ENCODE results near the gene PAN2. TPM values are rescaled to one million over a fixed set of nuclear protein-coding genes. Genes with fewer than 3 reads are reported as not detected.
"Not testable (repeated sequence)": the region's sequence is repeated elsewhere in the genome, so short reads cannot be mapped to it uniquely, and the experiment has no call there.

Gene PAN2
- total RNA-seq, 1 donor from 2014 or later: 93.5 TPM

GRCh38 chr12:56324206-56324605, 9.6 kb downstream of the PAN2 start:
- DNase-seq: no peak
- ATAC-seq: no peak
- TF ChIP-seq CTCF (IDR thresholded peaks at IDR 0.05): no peak
- Histone ChIP-seq H3K9me3 (no peaks in the 10 kb centered on the region), H3K27ac (no peak overlapping the region), H3K4me3 (no peak overlapping the region), H3K4me1 (no peaks in the 10 kb centered on the region), H3K27me3 (ENCODE audit: low read depth) (no peaks in the 10 kb centered on the region), H3K36me3 (peaks cover 92% of the 10 kb centered on the region)
- intact Hi-C loops (cut with DNase I): no loop called here

GRCh38 chr12:56321610-56322009, 12.2 kb downstream of the PAN2 start:
- peaks cover 86% of the 10 kb centered on the region for H3K36me3 ChIP-seq
- DNase-seq; H3K9me3 ChIP-seq; H3K4me1 ChIP-seq; H3K27ac ChIP-seq; H3K27me3 ChIP-seq (ENCODE audit: low read depth); ATAC-seq; intact Hi-C loops (cut with DNase I); H3K4me3 ChIP-seq: not testable (repeated sequence)

DNA sequence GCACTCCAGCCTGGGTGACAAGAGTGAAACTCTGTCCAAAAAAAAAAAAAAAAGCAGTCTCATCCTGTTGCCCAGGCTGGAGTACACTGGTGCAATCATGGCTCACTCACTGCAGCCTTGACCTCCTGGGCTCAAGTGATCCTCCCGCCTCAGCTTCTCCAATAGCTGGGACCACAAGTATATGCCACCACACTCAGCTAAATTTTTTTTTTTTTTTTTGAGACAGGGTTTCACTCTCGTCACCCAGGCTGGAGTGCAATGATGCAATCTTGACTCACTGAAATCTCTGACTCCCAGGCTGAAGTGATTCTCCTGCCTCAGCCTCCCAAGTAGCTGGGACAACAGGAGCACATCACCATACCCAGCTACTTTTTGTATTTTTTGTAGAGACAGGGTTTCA, 12.8 kb downstream of the PAN2 start:
- ATAC-seq (no peak), DNase-seq (no peak)
- Histone ChIP-seq H3K4me3 (no peak overlapping the region), H3K27me3 (ENCODE audit: low read depth) (no peaks in the 10 kb centered on the region), H3K9me3 (no peaks in the 10 kb centered on the region), H3K36me3 (peaks cover 81% of the 10 kb centered on the region), H3K27ac (no peak overlapping the region), H3K4me1 (peaks cover 5% of the 10 kb centered on the region)
- intact Hi-C loops (cut with DNase I): no loop called here
- no peak for TF ChIP-seq CTCF (IDR thresholded peaks at IDR 0.05)

- DNase-seq (no peak), ATAC-seq (no peak)
- Histone ChIP-seq H3K36me3 (peaks cover 63% of the 10 kb centered on the region), H3K4me3 (no peak overlapping the region), H3K4me1 (peaks cover 15% of the 10 kb centered on the region), H3K27ac (no peak overlapping the region), H3K27me3 (ENCODE audit: low read depth) (no peaks in the 10 kb centered on the region), H3K9me3 (no peaks in the 10 kb centered on the region)
- intact Hi-C loops (cut with DNase I): no loop called here
- TF ChIP-seq CTCF (IDR thresholded peaks at IDR 0.05): no peak
These were observed 16.1 kb downstream of the PAN2 start for GRCh38 chr12:56317675-56318074.

DNA sequence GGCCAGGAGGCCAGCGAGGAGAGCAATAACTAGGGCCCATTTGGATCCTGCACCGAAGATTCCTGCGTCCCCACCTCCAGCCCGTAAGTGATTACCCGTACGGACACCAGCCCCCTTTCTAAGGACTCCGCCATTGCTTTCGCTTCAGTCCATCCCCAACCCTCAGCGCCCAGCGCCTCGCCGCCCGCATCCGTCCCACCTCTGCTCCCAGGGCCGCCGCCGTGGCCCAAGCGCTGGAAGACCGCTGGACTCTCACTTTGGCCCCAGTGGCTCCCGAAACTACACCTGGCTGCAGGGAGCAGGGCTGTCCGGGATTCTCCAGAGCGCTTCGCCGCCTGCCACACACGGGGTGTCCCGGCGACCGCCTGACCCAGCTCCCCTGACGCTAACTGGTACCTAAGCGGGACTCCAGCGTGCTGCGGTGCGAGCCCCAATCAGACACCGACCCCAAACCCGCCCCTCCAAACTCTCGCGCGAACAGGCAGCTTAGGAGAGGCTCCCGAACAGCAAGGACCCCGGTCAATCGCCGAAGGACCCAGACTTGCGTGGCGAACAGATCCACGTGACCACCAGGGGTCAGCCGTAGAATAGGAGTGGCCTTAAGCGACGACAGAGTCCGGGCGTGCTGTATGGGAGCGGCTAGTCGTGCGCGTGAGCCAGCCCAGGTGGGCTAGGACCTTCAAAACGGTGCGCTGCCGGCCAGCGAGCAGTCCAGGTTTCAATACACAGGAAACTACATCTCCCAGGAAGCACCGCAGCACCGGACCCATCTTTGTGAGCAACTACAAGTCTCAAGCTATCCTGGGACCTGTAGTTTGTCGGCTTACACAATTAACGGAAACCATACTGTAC, 18.0 kb downstream of the PAN2 start, which contains the start of gene CNPY2:
Gene CNPY2, minus strand, starts transcription at position 367 of the 852 bp plus-strand sequence. CDS start 771 bp downstream, outside the sequence.
- ATAC-seq (peak; percentile 97 to 98), DNase-seq (peak; percentile 98)
- TF ChIP-seq CTCF (IDR thresholded peaks at IDR 0.05): peak; percentile 22
- H3K36me3 ChIP-seq: peaks cover 62% of the 10 kb centered on the region
- intact Hi-C loops (cut with DNase I): no loop called here
- peak within 1 kb of the TSS; percentile 91 for H3K27ac ChIP-seq
- H3K4me1 ChIP-seq: peaks cover 15% of the 10 kb centered on the region
- H3K27me3 ChIP-seq (ENCODE audit: low read depth): no peaks in the 10 kb centered on the region
- peak within 1 kb of the TSS; percentile 96 for H3K4me3 ChIP-seq
- H3K9me3 ChIP-seq: no peaks in the 10 kb centered on the region

GRCh38 chr12:56315249-56315621, 18.6 kb downstream of the PAN2 start:
- Histone ChIP-seq H3K27ac (peak overlapping the region; percentile 91), H3K4me3 (peak overlapping the region; percentile 96), H3K27me3 (ENCODE audit: low read depth) (no peaks in the 10 kb centered on the region), H3K9me3 (no peaks in the 10 kb centered on the region), H3K36me3 (peaks cover 62% of the 10 kb centered on the region), H3K4me1 (peaks cover 15% of the 10 kb centered on the region)
- DNase-seq (no peak), ATAC-seq (peak in 1 of 2 donors; percentile 0)
- intact Hi-C loops (cut with DNase I): no loop called here
- no peak for TF ChIP-seq CTCF (IDR thresholded peaks at IDR 0.05)
